Fibroblast of villous mesenchyme (primary cell): Measurements from ENCODE around the gene RSPH1. TPM values are rescaled to one million over a fixed set of nuclear protein-coding genes. Genes with fewer than 3 reads are reported as not detected.

Source experiments
- DNase-seq: peaks from one replicate; pipeline ENCODE4 v3.0.0-alpha.2; 2010; ENCODE audit warnings: low read depth
- H3K4me3 ChIP-seq: 2 replicates; pipeline ENCODE4 v1.5.1; 2011; ENCODE audit warnings: low read depth, mild to moderate bottlenecking, low read length
- CTCF ChIP-seq: IDR thresholded peaks from 2 replicates; pipeline ENCODE4 v1.5.1; 2012; ENCODE audit warnings: low read depth, mild to moderate bottlenecking, low read length; ENCODE audit not compliant: insufficient read depth
- total RNA-seq: library from RNA; depleted of rRNA; stranded (reverse); fragments of >200 nt; gene quantifications from 2 replicates; pipeline ENCODE4 v1.2.3, GENCODE V29; 2012

Gene RSPH1
- total RNA-seq, 1 donor, result not detected

GRCh38 chr21:42429021-42429420, 67.0 kb downstream of the RSPH1 start:
- no peak for DNase-seq
- H3K4me3 ChIP-seq, result no peak overlapping the region
- no peak for TF ChIP-seq CTCF

DNA sequence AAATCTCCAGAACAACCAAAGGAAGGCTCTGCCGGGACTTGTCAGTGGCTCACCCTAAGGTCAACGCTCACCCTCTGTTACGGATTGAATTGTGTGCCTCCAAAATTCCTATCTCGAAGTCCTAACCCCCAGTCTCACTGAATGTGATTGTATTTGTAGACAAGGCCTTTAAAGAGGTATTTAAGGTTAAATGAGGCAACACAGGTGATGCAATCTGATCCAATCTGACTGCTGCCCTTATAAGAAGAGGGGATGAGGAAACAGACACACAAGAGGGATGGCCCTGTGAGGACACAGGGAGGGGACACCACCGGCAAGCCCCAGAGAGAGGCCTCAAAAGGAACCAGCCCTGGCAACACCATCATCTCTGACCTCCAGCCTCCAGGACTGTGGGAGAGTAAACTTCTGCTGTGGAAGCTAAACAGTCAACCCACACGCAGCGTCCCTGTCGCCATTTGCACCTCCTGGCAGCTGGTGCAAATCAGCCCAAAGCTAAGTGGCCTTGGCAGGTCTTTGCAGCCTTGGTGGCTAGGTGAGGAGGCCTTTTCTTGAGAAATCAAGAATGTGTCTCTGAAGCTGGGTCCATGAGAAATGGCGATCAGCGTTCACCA, 68.1 kb downstream of the RSPH1 start:
- no peak for DNase-seq
- TF ChIP-seq CTCF, result no peak
- H3K4me3 ChIP-seq, result no peak overlapping the region

DNA sequence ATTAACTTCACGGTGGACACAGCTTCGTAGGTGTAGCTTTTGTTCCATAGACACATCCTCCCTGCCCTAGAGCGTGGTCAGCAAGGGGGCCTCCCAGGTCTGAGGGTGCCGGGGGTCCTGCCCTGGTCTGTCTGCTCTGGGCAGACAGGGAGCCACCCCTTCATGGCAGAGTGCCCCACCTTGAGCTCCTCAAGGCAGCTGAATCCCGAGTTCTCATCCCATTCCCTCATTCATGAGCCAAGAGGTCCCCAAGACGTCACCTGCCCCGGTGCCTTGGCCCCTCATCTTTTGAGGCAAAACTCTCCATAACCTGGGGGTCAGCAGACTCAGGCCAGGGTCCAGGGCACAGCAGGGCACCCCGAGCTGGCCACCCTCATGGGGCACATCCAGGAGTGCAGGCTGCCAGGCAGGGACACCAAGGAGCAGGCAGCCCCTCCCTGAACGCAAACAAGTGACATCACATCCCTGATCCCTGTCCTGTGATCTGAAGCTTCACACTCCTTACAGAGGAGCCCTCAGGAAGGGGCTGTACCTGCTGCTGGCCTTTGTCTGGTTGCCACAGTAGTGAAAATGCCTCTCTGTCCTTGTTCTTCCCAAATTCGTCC, 69.0 kb downstream of the RSPH1 start:
- TF ChIP-seq CTCF, result no peak
- DNase-seq, result no peak
- no peak overlapping the region for H3K4me3 ChIP-seq

GRCh38 chr21:42426424-42426823, 69.6 kb downstream of the RSPH1 start:
- H3K4me3 ChIP-seq, result no peak overlapping the region
- no peak for TF ChIP-seq CTCF
- DNase-seq, result no peak

DNA sequence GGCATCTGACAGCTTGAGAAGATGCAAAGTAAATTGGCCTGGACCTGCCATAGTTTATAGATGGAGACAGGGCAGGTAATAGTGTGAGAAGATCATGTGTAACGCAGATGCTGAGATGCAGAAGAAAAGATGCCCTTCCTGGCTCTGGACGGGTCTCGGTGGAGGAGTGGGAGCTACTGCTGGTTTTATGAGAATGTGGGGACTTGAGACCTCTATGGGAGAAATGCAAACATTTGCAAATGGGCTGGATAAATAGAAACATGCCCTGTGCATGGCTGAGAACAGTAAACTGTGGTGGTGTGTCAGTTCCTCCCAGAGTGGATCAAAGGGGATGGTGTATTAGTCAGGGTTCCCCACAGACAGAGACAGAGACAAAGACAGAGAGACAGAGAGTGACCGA, 70.4 kb downstream of the RSPH1 start:
- DNase-seq, result no peak
- TF ChIP-seq CTCF, result no peak
- no peak overlapping the region for H3K4me3 ChIP-seq

DNA sequence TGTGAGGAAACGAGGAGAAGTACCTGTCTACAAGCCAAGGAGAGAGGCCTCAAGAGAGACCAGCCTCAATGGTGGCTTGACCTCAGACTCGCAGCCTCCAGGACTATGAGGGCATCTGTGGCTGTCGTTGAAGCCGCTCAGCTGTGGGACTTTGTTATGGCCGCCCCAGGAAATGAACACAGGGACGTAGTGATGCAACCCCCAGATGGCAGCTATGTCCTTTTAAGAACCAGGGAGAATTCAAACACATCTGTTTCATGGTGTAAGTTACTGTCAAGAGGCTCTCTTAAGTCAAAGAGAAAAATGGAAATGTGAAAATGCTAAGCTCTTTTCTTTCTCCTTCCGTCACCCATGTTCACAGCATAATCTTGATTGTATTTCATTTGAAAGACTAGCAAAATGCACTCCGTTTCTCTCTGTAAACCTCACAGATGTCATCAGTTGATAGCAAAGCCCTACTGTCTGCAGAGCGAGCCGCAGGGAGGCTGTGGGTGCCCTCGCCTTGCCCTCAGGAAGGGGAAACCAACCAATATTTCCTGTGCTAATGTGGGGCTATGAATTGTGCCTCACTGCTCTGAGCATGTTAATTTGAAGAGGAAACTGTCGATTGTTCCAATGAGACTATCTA, 71.0 kb downstream of the RSPH1 start:
- no peak for DNase-seq
- TF ChIP-seq CTCF, result no peak

More for the DNA sequence above, 71.0 kb downstream of the RSPH1 start:
- H3K4me3 ChIP-seq, result no peak overlapping the region
